ENCODE measurements around the gene DOCK3.

The DOCK3 gene, protein sequence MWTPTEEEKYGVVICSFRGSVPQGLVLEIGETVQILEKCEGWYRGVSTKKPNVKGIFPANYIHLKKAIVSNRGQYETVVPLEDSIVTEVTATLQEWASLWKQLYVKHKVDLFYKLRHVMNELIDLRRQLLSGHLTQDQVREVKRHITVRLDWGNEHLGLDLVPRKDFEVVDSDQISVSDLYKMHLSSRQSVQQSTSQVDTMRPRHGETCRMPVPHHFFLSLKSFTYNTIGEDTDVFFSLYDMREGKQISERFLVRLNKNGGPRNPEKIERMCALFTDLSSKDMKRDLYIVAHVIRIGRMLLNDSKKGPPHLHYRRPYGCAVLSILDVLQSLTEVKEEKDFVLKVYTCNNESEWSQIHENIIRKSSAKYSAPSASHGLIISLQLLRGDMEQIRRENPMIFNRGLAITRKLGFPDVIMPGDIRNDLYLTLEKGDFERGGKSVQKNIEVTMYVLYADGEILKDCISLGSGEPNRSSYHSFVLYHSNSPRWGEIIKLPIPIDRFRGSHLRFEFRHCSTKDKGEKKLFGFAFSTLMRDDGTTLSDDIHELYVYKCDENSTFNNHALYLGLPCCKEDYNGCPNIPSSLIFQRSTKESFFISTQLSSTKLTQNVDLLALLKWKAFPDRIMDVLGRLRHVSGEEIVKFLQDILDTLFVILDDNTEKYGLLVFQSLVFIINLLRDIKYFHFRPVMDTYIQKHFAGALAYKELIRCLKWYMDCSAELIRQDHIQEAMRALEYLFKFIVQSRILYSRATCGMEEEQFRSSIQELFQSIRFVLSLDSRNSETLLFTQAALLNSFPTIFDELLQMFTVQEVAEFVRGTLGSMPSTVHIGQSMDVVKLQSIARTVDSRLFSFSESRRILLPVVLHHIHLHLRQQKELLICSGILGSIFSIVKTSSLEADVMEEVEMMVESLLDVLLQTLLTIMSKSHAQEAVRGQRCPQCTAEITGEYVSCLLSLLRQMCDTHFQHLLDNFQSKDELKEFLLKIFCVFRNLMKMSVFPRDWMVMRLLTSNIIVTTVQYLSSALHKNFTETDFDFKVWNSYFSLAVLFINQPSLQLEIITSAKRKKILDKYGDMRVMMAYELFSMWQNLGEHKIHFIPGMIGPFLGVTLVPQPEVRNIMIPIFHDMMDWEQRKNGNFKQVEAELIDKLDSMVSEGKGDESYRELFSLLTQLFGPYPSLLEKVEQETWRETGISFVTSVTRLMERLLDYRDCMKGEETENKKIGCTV (N-terminal part only)

DNA sequence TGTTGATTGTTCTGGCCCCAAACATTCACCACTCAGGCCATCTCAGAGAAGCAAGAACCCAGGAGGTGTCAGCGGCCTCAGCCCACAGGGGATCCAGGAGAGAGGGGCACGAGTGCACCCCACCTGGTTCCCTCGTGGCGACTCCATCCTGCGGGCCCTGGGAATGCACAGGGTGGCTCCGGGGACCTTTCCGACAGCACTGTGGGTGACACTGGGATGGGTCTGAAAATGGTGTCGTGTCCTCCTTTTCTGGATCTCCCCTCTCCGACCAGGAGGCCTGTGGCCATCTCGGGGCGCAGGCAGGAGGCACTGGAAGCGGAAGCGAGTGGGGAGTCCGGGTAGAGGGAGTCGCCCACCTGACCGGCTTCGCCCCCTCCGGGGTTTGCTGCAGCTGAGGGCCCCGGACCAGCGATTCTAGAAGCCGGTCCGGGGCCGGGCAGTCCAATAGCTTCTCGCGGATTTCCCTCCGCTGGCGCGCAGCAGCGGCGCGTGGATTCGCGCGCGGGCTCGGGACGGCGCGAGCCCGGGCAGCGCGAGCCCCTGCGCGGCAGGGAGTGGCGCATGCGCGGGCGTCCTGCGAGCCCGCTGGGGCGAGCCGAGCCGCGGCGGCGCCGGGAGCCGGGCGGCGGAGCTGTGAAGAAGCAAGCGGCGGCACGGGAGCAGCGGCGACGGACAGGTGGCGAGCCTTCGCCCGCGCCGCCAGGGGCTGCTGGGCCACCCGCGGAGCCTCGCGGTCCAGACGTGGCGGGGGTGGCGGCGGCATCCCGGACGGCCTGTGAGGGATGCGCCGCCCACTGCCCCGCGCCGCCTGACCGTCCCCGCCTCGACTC lies at the start of gene DOCK3:
TSS of gene DOCK3 (plus strand) at position 579 of the 830 bp plus-strand sequence. CDS start 337 bp downstream, outside the sequence.
- DNase-seq = peak in 34 of 56 donors; percentile 21 to 73 (median 54)

DNA sequence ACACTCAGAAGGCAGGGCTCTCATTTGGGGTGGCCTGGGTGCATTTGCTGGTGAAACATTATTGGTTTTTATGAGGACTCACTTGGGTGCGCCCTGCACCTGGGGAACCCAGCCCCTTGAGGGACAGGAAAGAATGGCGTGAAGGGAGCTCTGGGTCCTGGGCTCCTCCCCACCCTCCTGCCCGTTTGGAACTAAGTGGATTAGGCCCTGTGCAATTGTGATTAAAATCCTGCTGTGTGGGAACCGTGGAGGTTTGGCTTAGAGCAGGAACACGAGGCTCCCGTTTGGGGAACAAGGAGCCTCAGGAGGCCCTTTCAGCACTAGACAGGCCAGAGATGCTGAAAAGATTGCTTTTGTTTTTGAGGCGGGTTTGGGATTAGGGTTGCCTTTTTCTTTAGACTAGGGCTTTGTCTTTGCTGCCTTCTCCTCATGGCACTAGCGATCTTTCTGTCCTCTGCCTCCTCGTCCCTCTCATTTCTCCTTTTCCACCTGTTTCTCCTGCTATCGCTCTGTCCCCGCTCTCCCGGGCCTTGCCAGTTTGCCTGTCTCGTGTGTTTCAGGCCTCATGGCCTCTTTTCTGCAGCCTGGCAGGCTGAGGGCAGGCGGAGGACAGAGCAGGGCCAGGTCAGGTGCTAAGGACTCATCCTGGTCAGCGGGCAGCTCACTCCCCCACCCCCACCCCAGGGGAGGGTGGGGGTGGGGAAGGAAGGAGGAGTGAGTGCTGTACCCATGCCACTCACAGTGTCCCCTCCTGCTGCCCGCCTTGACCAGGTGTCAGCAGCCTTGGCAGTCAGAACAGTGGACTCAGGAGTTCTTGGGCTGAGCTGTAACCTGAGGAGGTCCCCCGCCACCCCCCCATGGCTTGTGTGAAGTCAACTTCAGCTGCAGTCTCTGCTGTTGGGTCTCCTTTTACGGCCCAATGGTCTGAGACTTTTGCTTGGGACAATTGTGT lies 49.2 kb upstream of the DOCK3 start:
- DNase-seq = no peak

DNA sequence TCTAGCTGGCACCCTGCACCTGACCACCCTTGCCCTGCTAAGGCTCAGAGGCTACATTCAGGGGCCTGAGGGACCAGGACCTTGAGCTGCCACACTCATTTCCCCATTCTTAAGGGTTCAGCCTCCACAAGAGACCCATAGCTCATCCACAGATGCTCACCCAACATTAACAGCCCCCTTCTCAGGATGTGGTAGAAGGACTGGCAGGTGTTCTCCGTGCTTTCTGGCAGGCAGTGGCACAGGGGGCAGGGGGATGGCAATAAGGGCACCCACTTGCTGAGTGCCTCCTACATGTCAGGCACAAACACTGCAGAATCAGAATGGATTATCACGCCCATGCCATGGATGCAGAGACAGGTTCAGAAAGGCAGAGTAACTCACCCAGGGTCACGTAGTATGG lies 48.3 kb upstream of the DOCK3 start:
- no peak for DNase-seq

DNA sequence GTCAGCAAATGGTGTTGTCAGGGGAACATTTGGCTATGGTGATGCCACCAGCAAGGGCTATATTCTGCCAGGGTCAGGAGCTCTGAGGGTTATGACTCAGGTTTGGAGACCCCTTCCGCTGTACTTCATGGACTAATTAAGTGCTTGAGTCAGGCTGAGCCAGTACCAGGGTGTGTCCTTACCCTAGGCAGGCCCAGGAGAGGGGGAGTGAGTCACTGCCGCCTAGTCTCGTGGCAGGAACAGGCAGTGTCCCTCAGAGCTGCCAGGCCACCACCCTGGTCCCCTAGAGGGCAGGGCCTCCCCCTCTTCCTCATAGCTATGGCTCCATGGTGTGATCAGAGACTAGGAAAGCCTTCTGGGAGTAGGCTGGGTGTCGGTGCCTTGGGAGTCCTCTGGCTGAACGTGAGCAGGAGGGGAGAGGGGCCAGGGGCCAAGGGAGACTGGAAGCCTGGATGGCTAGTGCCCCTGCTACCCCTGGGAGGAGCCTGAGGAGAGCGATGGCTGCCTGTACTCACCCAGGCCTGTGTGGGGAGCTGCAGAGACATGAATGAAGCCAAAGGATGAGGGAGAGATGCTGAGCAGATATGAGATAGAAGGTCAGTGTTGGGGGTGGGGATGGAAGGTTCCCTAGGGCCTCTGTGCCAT lies 47.2 kb upstream of the DOCK3 start:
- DNase-seq = peak in 25 of 56 donors; percentile 6 to 57 (median 27)

DNA sequence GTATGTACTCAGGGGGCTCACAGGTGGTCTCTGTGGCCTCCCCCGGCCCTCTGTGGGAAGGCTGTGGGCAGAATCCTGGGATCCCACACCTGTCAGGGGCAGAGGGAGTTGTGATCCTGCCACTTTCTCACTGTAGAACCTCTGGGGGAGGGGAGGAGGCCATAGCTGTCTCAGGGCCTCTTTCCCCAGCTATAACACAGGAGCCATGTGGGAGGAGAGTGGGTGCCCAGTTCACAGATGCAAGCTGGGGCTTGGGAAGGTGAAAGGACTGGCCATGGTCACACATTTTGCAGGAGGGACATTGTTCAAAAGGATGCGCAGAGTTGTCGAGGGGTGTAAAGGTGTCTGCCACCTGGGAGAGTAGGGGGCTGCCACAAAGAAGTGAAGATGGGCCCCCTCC lies 46.1 kb upstream of the DOCK3 start:
- no peak for DNase-seq

DNA sequence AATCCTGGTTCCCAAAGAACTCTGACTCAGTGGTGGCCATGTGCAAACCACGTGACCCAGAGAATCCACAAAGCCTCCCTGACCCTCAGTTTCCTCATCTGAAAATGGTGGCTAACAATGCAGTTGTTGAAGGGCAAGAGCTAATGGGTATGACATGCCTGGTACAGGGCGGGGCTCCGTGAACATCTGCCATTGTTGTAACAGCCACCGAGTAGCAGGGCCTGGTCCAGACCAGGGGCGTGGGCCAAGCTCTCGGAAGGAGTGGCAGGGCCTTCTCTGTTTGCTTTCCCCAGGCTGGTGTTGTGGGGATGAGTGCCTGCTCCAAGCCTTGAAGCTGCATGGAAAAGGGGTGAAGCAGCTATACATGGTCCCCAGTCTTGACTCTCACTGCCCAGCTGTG lies 44.3 kb upstream of the DOCK3 start:
- no peak for DNase-seq

DNA sequence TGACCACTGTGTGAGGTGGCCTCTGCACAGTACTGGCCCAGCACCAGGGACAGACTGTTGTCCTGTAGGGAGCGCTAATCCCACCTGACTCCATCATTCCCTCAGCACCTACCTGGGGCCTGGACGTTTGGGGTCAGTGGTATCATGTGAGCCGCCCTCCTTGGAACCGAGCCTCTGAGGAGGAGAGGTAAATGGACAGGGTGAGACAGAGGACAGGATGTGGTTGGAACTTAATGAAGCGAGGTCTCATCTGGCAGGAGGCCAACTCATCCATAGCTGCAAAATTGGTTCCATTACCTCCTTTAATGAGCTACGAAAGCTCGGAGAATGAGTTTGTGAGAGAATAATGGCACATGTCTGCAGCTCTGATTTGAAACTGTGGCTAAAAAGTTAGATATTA lies 43.9 kb upstream of the DOCK3 start:
- no peak for DNase-seq

DNA sequence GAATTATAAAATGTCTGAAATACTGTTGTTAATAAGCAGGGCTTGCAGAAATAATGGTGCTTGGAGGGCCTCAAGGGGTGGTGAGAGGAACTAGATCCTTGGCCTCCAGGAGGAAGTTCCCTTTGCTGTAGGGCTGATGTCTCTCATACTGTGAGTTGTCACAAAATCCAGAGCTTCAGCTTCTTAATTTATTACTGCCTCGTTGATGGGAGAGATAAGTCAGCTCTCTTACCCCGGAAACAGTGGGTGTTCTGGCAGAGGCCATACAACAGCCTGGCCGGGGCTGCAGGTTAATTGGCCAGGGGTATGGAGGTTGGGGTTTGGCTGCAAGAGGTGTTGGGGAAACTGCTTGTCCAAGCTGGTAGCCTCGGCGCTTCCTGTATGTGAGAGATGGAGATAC lies 42.3 kb upstream of the DOCK3 start:
- DNase-seq = no peak

DNA sequence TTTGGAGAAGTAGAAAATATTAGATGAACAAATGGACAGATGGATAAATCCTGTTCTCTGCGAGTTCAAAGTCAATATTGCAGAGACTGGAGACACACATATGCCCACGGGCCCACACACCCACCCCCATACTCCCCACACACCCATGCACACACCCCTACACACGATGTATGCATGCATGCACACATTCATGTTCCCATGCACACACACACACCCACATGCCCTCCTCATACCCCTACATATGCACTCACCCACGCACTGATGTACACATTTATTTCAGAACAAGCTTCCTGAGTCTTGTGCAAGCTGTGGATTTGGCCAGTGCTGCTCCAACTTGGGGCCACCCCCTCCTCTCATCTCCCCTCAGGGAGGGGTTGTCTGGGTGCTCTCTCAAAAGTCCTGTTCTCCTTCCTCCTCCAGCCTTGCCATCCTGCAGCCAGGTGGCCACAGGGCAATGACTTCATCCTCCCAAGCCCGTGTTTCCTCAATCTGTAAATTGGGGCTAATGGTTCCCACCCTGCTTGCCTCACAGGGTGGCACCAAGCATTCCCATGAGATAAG lies 41.4 kb upstream of the DOCK3 start:
- DNase-seq = no peak

DNA sequence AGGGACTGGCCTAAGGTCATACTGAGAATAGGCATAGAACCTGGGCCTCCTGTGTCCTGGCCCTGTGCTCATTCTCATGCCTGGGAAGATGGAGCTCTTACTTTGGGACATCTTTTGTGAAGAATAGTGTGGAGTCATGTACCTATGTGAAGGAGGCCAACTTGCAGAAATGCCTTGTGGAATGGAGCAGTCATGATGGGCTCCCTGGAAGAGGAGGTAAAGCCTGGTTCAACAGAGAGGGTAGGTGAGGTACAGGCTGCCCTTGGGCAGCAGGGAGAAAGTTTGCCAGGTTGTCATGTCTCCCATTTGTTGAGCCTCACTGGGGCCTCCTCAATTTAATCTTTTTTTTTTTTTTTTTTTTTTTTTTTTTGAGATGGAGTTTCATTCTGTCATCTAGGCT lies 39.7 kb upstream of the DOCK3 start:
- DNase-seq = no peak

DNA sequence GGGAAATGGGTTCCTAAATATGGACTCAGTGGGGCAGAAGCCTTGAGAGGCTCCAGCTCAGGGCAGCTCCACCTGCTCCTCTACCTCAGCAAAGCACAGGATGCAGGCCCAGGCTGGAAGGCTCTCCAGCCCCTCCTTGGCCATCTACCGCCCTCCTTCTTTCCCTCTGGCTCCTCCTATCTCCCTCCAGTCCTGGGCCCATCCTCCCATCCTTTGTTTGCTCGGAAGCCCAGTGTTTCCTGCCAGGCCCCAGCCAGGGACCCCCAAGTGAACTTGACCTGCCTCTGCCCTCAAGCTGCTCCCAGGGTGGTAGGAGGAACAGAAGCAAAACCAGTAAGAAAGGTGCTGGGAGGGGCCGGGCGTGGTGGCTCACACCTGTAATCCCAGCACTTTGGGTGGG lies 37.7 kb upstream of the DOCK3 start:
- no peak for DNase-seq

DNA sequence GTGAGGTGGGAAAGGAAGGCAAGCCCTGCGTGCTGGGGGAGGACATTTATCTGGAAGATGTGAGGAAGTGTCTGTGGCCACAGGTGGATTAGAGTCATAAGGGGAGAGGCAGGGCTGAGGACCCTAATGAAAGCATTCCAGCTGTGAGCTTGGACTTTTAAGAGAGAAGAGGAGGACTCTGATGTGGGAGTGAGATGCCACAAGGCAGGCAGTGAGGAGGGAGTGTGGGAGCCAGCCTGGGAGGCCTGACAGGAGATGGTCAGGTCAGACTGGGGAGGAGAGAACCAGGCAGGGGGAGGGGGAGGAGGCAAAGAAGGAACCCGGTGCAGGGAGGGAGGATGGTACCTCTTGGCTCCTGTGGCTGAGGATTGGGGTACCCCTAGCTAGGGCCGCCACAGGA lies 36.8 kb upstream of the DOCK3 start:
- no peak for DNase-seq

DNA sequence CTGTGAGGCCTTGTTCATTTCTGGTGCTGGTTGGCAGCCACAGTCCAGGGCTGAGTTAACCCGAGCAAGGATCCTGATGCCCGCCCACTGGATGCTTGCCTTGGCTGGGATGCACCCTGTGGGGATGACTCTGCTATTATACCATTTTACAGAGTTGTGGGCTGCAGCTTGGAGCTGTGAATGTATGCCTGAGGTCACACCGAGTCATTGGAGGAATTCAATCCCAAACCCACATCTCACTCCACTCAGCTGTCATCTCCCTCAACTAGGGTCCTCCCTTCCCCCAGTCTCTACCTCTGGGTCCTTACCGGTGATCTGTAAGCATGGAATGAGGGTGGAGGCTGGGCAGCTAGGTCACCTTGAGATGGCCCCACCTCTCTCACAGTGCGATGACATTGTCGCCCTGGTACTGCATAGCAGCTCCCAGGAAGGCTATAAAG lies 35.7 kb upstream of the DOCK3 start:
- DNase-seq = no peak

DNA sequence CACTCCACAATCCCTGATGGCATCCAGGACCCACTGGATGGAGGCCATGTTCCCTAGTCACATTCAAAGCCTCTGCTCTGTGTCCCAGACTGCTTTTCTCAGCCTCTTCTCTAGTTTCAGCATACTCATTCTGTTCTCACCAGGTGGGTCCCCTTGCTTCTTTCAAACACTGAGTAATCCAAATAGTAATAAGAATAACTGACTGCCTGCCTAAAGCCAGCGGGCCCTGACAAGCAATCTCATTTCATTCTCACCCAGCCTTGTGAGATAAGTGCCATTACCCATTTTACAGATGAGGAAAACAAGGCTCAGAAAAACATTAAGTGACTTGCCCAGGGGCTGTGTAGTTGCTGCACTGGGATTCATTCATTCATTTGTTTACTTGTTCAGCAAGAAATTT lies 32.3 kb upstream of the DOCK3 start:
- DNase-seq = no peak

DNA sequence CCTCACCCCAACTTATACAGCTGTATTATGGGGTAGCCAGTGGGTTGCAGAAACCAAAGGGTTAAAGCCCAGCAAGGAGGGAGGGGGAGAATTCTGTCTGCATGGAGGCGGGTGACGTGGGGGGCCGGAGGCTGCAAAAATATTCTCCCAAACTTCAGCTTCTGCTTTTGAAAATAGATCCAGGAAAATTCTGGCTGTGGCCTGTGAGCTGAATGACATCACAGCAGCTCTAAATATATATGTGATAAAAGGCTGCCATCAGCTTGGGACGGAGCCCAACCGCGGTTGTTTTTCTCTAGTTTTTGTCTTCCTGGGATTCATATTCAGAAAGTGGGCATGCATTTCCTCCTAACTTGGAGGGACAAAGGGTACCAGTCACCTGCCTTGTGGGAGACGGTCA lies 30.2 kb upstream of the DOCK3 start:
- peak in 12 of 56 donors; percentile 12 to 62 (median 30) for DNase-seq

DNA sequence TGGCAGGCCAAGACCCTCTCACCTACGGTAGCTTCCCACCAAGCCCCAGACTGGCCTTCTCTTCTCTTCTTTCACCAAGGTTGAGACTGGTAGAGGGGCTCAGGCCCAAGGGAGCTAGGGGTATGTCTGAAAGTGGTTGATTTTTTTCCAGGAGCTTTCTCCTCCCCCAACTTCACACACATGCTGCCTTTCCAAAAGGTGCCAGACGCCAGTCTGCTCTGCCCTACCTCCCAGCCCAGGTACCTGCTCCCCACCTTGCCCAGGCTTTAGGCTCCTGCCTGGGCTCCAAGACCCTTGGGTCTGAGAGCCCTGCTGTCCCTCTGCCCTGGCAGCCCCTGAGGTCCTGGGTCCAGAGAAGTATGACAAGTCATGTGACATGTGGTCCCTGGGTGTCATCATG lies 29.3 kb upstream of the DOCK3 start:
- no peak for DNase-seq

DNA sequence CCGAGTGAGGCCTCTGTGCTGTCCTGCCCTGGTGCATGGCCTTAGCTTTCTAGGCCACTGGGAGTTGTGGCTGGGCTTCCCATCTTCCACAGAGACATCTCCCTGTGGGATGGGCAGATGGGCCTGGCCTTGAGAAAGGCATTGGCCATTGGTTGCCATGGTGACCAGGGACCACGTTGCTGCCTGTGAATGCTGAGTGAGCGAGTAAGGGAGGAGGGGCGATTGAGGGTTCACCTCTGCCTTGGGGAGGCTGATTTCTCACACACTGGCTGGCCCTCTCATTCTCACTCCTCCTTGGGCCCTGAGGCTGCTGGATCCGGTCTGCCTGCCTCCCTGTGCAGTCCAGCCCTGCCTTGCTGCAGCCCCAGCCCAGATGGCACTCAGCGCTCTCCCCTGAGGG lies 26.4 kb upstream of the DOCK3 start:
- peak in 4 of 56 donors; percentile 9 to 25 (median 15) for DNase-seq

DNA sequence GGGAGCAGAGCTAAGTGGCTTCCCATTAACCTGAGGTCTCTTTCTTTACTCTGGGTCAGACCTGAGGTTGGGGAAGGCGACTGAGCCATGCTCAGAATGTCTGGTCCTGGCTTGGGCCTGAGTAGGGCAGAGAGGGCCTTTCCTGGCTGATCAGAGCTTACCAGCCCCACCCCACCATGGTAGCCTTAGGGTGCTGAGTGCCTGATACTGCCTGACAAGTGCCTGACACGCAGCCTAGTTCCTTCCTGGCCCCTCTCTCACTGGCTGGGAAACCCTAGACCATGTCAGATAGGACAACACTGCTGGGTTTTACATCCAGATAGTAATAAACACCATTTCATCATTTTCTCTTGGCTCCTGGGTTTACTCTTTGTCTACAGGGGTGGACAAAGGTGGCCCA lies 25.8 kb upstream of the DOCK3 start:
- DNase-seq = no peak

Measured in amygdala (tissue), 56 donors.